HEK293 (cell line): ENCODE results near the gene HOXA10.

Experiments used
- GLI2 ChIP-seq: fragments of 450-650 bp; formaldehyde crosslinking; IDR thresholded peaks from 2 replicates; pipeline ENCODE4; 2017; ENCODE audit warnings: missing biosample characterization, missing genetic modification characterization, low read depth, borderline replicate concordance
- KLF7 ChIP-seq: fragments of 450-650 bp; formaldehyde crosslinking; IDR thresholded peaks from 2 replicates; pipeline ENCODE4 v1.5.1; 2016; ENCODE audit warnings: missing biosample characterization, missing genetic modification characterization, borderline replicate concordance
- SCRT2 ChIP-seq: fragments of 450-650 bp; formaldehyde crosslinking; IDR thresholded peaks from 2 replicates; pipeline ENCODE4 v1.5.1; 2016; ENCODE audit warnings: missing biosample characterization, missing genetic modification characterization
- TCF7L2 ChIP-seq: IDR thresholded peaks from 2 replicates; pipeline ENCODE4 v1.6.1; 2011; ENCODE audit warnings: low read depth, mild to moderate bottlenecking, inconsistent platforms, low read length, moderate library complexity, borderline replicate concordance
- ZIC2 ChIP-seq: fragments of 450-650 bp; formaldehyde crosslinking; IDR thresholded peaks from 2 replicates; pipeline ENCODE4 v1.5.1; 2016; ENCODE audit warnings: missing biosample characterization, missing genetic modification characterization
- ZNF121 ChIP-seq: fragments of 450-650 bp; formaldehyde crosslinking; IDR thresholded peaks from 2 replicates; pipeline ENCODE4 v1.5.1; 2016; ENCODE audit warnings: missing biosample characterization, missing genetic modification characterization
- ZNF138 ChIP-seq: fragments of 450-650 bp; formaldehyde crosslinking; IDR thresholded peaks from 2 replicates; pipeline ENCODE4 v1.5.1; 2016; ENCODE audit warnings: missing biosample characterization, missing genetic modification characterization, borderline replicate concordance
- ZNF184 ChIP-seq: fragments of 450-650 bp; IDR thresholded peaks from 2 replicates; pipeline ENCODE4 v1.5.1; 2018; ENCODE audit warnings: missing biosample characterization, mild to moderate bottlenecking, missing genetic modification characterization
- ZNF19 ChIP-seq: fragments of 450-650 bp; formaldehyde crosslinking; IDR thresholded peaks from 2 replicates; pipeline ENCODE4; 2016; ENCODE audit warnings: missing biosample characterization, missing genetic modification characterization, low read depth
- ZNF202 ChIP-seq: fragments of 450-650 bp; formaldehyde crosslinking; IDR thresholded peaks from 2 replicates; pipeline ENCODE4 v1.5.1; 2016; ENCODE audit warnings: missing biosample characterization, missing genetic modification characterization, borderline replicate concordance
- ZNF394 ChIP-seq: fragments of 450-650 bp; formaldehyde crosslinking; IDR thresholded peaks from 2 replicates; pipeline ENCODE4 v1.5.1; 2016; ENCODE audit warnings: missing biosample characterization, missing genetic modification characterization, mild to moderate bottlenecking, moderate library complexity, borderline replicate concordance
- ZNF548 ChIP-seq: fragments of 450-650 bp; formaldehyde crosslinking; IDR thresholded peaks from 2 replicates; pipeline ENCODE4 v1.5.1; 2016; ENCODE audit warnings: missing biosample characterization, missing genetic modification characterization
- ZNF558 ChIP-seq: fragments of 450-650 bp; formaldehyde crosslinking; IDR thresholded peaks from 2 replicates; pipeline ENCODE4 v1.5.1; 2016; ENCODE audit warnings: missing biosample characterization, missing genetic modification characterization
- ZNF585B ChIP-seq: fragments of 450-650 bp; formaldehyde crosslinking; IDR thresholded peaks from 2 replicates; pipeline ENCODE4 v1.5.1; 2016; ENCODE audit warnings: missing biosample characterization, missing genetic modification characterization
- ZNF670 ChIP-seq: fragments of 450-650 bp; formaldehyde crosslinking; IDR thresholded peaks from 2 replicates; pipeline ENCODE4 v1.5.1; 2016; ENCODE audit warnings: missing biosample characterization, missing genetic modification characterization, low read depth
- TF ChIP-seq, protein P1 (sequence below): fragments of 450-650 bp; formaldehyde crosslinking; IDR thresholded peaks from 2 replicates; pipeline ENCODE4 v1.5.1; 2016; ENCODE audit warnings: missing biosample characterization, missing genetic modification characterization
- TF ChIP-seq, protein P2 (sequence below): fragments of 450-650 bp; formaldehyde crosslinking; IDR thresholded peaks from 2 replicates; pipeline ENCODE4; 2016; ENCODE audit warnings: missing biosample characterization, missing genetic modification characterization
- TF ChIP-seq, protein P3 (sequence below): fragments of 450-650 bp; formaldehyde crosslinking; IDR thresholded peaks from 2 replicates; pipeline ENCODE4 v1.5.1; 2016; ENCODE audit warnings: missing biosample characterization, missing genetic modification characterization
- TF ChIP-seq, protein P4 (sequence below): fragments of 450-650 bp; formaldehyde crosslinking; IDR thresholded peaks from 2 replicates; pipeline ENCODE4 v1.5.1; 2016; ENCODE audit warnings: missing biosample characterization, missing genetic modification characterization, borderline replicate concordance
- TF ChIP-seq, protein P5 (sequence below): fragments of 450-650 bp; formaldehyde crosslinking; IDR thresholded peaks from 2 replicates; pipeline ENCODE4 v1.5.1; 2016; ENCODE audit warnings: missing biosample characterization, missing genetic modification characterization
- TF ChIP-seq, protein P6 (sequence below): fragments of 450-650 bp; formaldehyde crosslinking; IDR thresholded peaks from 2 replicates; pipeline ENCODE4 v1.5.1; 2017; ENCODE audit warnings: missing biosample characterization, missing genetic modification characterization
- TF ChIP-seq, protein P7 (sequence below): fragments of 450-650 bp; formaldehyde crosslinking; IDR thresholded peaks from 2 replicates; pipeline ENCODE4 v1.5.1; 2016; ENCODE audit warnings: missing biosample characterization, missing genetic modification characterization
- TF ChIP-seq, protein P8 (sequence below): fragments of 450-650 bp; formaldehyde crosslinking; IDR thresholded peaks from 2 replicates; pipeline ENCODE4 v1.5.1; 2016; ENCODE audit warnings: missing biosample characterization, missing genetic modification characterization, low read depth

The HOXA10 gene

DNA sequence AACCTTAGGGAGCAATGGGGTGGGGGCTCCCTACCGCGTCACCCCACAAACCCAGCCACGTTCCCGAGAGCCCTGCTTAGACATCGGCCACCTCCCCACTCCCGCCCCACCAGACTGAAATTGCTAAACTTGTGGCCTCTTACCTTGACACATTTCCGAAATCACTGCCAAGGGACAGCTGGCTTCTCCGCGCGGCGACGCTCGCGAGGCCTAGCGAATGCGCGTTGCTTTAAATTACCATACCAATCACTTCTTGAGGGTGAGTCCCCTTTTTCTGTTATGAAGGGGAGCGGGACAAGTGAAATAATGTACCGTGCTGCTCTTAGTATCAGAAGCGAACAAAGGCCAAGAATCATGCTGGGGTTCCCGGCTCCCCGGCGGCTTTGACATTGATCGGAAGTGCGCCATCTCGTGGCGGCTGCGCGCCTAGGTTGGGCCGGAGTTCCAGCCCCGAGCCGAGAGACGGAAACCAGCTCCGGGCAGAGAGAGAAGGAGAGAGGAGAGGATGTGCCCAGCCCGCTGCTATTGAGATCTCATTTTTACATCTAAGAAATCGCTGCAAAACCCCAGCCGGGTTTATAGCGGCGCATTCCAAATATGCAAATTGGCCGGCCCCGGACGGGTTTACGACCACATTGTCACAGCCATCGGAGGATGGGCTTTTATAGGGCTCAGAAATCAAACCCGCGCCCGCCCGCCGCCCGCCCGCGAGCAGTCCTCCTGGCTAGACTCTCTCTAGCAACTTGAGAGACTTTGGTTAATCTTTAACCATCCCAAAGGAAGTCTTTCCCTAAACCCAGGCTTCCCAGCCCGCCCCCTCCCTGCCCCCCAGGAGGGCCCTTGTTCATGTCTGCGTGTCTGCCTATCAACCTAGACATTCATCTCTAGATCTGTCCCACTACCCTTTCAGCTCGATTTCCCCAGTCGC, 5.6 kb upstream of the HOXA10 start (continued):
- TF ChIP-seq, protein P1, sequence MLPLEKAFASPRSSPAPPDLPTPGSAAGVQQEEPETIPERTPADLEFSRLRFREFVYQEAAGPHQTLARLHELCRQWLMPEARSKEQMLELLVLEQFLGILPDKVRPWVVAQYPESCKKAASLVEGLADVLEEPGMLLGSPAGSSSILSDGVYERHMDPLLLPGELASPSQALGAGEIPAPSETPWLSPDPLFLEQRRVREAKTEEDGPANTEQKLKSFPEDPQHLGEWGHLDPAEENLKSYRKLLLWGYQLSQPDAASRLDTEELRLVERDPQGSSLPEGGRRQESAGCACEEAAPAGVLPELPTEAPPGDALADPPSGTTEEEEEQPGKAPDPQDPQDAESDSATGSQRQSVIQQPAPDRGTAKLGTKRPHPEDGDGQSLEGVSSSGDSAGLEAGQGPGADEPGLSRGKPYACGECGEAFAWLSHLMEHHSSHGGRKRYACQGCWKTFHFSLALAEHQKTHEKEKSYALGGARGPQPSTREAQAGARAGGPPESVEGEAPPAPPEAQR: no peak
- TF ChIP-seq, protein P2, sequence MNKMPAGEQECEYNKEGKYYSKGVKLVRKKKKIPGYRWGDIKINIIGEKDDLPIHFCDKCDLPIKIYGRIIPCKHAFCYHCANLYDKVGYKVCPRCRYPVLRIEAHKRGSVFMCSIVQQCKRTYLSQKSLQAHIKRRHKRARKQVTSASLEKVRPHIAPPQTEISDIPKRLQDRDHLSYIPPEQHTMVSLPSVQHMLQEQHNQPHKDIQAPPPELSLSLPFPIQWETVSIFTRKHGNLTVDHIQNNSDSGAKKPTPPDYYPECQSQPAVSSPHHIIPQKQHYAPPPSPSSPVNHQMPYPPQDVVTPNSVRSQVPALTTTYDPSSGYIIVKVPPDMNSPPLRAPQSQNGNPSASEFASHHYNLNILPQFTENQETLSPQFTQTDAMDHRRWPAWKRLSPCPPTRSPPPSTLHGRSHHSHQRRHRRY (tag by site-specific recombination): no peak
- TF ChIP-seq ZIC2 (tag by site-specific recombination) (peak; percentile 62), ZNF19 (tag by site-specific recombination) (no peak), GLI2 (tag by site-specific recombination) (no peak), ZNF121 (tag by site-specific recombination) (no peak), ZNF202 (tag by site-specific recombination) (no peak), SCRT2 (tag by site-specific recombination) (no peak), ZNF670 (tag by site-specific recombination) (no peak), TCF7L2 (no peak), ZNF184 (tag by site-specific recombination) (no peak), ZNF394 (no peak), ZNF138 (tag by site-specific recombination) (no peak), ZNF548 (no peak), KLF7 (no peak), ZNF585B (no peak), ZNF558 (tag by site-specific recombination) (no peak)
- TF ChIP-seq, protein P3, sequence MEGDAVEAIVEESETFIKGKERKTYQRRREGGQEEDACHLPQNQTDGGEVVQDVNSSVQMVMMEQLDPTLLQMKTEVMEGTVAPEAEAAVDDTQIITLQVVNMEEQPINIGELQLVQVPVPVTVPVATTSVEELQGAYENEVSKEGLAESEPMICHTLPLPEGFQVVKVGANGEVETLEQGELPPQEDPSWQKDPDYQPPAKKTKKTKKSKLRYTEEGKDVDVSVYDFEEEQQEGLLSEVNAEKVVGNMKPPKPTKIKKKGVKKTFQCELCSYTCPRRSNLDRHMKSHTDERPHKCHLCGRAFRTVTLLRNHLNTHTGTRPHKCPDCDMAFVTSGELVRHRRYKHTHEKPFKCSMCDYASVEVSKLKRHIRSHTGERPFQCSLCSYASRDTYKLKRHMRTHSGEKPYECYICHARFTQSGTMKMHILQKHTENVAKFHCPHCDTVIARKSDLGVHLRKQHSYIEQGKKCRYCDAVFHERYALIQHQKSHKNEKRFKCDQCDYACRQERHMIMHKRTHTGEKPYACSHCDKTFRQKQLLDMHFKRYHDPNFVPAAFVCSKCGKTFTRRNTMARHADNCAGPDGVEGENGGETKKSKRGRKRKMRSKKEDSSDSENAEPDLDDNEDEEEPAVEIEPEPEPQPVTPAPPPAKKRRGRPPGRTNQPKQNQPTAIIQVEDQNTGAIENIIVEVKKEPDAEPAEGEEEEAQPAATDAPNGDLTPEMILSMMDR: peak; percentile 83
- TF ChIP-seq, protein P4, sequence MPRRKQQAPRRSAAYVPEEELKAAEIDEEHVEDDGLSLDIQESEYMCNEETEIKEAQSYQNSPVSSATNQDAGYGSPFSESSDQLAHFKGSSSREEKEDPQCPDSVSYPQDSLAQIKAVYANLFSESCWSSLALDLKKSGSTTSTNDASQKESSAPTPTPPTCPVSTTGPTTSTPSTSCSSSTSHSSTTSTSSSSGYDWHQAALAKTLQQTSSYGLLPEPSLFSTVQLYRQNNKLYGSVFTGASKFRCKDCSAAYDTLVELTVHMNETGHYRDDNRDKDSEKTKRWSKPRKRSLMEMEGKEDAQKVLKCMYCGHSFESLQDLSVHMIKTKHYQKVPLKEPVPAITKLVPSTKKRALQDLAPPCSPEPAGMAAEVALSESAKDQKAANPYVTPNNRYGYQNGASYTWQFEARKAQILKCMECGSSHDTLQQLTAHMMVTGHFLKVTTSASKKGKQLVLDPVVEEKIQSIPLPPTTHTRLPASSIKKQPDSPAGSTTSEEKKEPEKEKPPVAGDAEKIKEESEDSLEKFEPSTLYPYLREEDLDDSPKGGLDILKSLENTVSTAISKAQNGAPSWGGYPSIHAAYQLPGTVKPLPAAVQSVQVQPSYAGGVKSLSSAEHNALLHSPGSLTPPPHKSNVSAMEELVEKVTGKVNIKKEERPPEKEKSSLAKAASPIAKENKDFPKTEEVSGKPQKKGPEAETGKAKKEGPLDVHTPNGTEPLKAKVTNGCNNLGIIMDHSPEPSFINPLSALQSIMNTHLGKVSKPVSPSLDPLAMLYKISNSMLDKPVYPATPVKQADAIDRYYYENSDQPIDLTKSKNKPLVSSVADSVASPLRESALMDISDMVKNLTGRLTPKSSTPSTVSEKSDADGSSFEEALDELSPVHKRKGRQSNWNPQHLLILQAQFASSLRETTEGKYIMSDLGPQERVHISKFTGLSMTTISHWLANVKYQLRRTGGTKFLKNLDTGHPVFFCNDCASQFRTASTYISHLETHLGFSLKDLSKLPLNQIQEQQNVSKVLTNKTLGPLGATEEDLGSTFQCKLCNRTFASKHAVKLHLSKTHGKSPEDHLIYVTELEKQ (tag by site-specific recombination): no peak
- TF ChIP-seq, protein P5, sequence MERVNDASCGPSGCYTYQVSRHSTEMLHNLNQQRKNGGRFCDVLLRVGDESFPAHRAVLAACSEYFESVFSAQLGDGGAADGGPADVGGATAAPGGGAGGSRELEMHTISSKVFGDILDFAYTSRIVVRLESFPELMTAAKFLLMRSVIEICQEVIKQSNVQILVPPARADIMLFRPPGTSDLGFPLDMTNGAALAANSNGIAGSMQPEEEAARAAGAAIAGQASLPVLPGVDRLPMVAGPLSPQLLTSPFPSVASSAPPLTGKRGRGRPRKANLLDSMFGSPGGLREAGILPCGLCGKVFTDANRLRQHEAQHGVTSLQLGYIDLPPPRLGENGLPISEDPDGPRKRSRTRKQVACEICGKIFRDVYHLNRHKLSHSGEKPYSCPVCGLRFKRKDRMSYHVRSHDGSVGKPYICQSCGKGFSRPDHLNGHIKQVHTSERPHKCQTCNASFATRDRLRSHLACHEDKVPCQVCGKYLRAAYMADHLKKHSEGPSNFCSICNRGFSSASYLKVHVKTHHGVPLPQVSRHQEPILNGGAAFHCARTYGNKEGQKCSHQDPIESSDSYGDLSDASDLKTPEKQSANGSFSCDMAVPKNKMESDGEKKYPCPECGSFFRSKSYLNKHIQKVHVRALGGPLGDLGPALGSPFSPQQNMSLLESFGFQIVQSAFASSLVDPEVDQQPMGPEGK (tag by site-specific recombination): peak; percentile 45
- TF ChIP-seq, protein P6, sequence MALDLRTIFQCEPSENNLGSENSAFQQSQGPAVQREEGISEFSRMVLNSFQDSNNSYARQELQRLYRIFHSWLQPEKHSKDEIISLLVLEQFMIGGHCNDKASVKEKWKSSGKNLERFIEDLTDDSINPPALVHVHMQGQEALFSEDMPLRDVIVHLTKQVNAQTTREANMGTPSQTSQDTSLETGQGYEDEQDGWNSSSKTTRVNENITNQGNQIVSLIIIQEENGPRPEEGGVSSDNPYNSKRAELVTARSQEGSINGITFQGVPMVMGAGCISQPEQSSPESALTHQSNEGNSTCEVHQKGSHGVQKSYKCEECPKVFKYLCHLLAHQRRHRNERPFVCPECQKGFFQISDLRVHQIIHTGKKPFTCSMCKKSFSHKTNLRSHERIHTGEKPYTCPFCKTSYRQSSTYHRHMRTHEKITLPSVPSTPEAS (tag by site-specific recombination): no peak; the same call in 1 of the 2 replicates
- TF ChIP-seq, protein P7, sequence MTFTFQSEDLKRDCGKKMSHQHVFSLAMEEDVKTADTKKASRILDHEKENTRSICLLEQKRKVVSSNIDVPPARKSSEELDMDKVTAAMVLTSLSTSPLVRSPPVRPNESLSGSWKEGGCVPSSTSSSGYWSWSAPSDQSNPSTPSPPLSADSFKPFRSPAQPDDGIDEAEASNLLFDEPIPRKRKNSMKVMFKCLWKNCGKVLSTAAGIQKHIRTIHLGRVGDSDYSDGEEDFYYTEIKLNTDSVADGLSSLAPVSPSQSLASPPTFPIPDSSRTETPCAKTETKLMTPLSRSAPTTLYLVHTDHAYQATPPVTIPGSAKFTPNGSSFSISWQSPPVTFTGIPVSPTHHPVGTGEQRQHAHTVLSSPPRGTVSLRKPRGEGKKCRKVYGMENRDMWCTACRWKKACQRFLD: no peak
- TF ChIP-seq, protein P8, sequence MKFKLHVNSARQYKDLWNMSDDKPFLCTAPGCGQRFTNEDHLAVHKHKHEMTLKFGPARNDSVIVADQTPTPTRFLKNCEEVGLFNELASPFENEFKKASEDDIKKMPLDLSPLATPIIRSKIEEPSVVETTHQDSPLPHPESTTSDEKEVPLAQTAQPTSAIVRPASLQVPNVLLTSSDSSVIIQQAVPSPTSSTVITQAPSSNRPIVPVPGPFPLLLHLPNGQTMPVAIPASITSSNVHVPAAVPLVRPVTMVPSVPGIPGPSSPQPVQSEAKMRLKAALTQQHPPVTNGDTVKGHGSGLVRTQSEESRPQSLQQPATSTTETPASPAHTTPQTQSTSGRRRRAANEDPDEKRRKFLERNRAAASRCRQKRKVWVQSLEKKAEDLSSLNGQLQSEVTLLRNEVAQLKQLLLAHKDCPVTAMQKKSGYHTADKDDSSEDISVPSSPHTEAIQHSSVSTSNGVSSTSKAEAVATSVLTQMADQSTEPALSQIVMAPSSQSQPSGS: no peak
